Stromal cell of bone marrow (primary cell): Measurements from ENCODE around the gene FBXO5.
"Not testable (repeated sequence)": the region's sequence is repeated elsewhere in the genome, so short reads cannot be mapped to it uniquely, and the experiment has no call there.

Experiments
- DNase-seq: peaks from one replicate; pipeline ENCODE4 v3.0.0-alpha.2; 2012; ENCODE audit warnings: low read depth

FBXO5 gene

GRCh38 chr6:152982904-152983636 lies at the start of gene FBXO5:
FBXO5 (minus strand) TSS chr6:152983041; CDS start chr6:152982959, 82 bp downstream.
- peak; percentile 96 for DNase-seq

- peak; percentile 59 for DNase-seq
These were observed 49.5 kb upstream of the FBXO5 start for GRCh38 chr6:153032255-153032882.

GRCh38 chr6:153031335-153031955 lies 48.6 kb upstream of the FBXO5 start:
- DNase-seq, result no peak

GRCh38 chr6:153028963-153029362 lies 46.1 kb upstream of the FBXO5 start:
- no peak for DNase-seq

GRCh38 chr6:153028286-153028685 lies 45.4 kb upstream of the FBXO5 start:
- no peak for DNase-seq

- no peak for DNase-seq
These were observed 44.6 kb upstream of the FBXO5 start for GRCh38 chr6:153027480-153027879.

GRCh38 chr6:153024709-153025017 lies 41.8 kb upstream of the FBXO5 start:
- DNase-seq, result no peak

- peak; percentile 31 for DNase-seq
These were observed 41.3 kb upstream of the FBXO5 start for GRCh38 chr6:153023977-153024708.

- no peak for DNase-seq
These were observed 35.5 kb upstream of the FBXO5 start for GRCh38 chr6:153018355-153018754.

GRCh38 chr6:153016846-153017245 lies 34.0 kb upstream of the FBXO5 start:
- no peak for DNase-seq

GRCh38 chr6:153015094-153015640 lies 32.3 kb upstream of the FBXO5 start:
- DNase-seq, result no peak

- no peak for DNase-seq
These were observed 30.6 kb upstream of the FBXO5 start for GRCh38 chr6:153013438-153013837.

- no peak for DNase-seq
These were observed 30.0 kb upstream of the FBXO5 start for GRCh38 chr6:153012856-153013255.

- no peak for DNase-seq
These were observed 20.5 kb upstream of the FBXO5 start for GRCh38 chr6:153003366-153003690.

GRCh38 chr6:153002613-153003365 lies 19.9 kb upstream of the FBXO5 start, which contains the start of gene MTRF1L:
MTRF1L (minus strand) TSS chr6:153002709; CDS start chr6:153002685, 24 bp downstream.
- DNase-seq, result peak; percentile 92

- no peak for DNase-seq
These were observed 19.1 kb upstream of the FBXO5 start for GRCh38 chr6:153001767-153002612.

GRCh38 chr6:153000790-153001189 lies 17.9 kb upstream of the FBXO5 start:
- DNase-seq, result not testable (repeated sequence)

GRCh38 chr6:153000243-153000642 lies 17.4 kb upstream of the FBXO5 start:
- no peak for DNase-seq

GRCh38 chr6:152999538-152999937 lies 16.7 kb upstream of the FBXO5 start:
- DNase-seq, result not testable (repeated sequence)

GRCh38 chr6:152993847-152994246 lies 11.0 kb upstream of the FBXO5 start:
- DNase-seq, result no peak

- DNase-seq, result no peak
These were observed 10.6 kb upstream of the FBXO5 start for GRCh38 chr6:152993431-152993830.
